ENCODE measurements around the gene PRRT1B.
"Not testable (repeated sequence)": the region's sequence is repeated elsewhere in the genome, so short reads cannot be mapped to it uniquely, and the experiment has no call there.

Gene PRRT1B

GRCh38 chr9:131523086-131523388 is 22.3 kb upstream of the PRRT1B start:
- no peak for DNase-seq

- DNase-seq: no peak
Measured at GRCh38 chr9:131523451-131524435, 21.6 kb upstream of the PRRT1B start.

GRCh38 chr9:131524665-131525315 is 20.5 kb upstream of the PRRT1B start:
- DNase-seq: no peak

- DNase-seq: no peak
Measured at GRCh38 chr9:131525643-131526565, 19.4 kb upstream of the PRRT1B start.

- no peak for DNase-seq
Measured at GRCh38 chr9:131528186-131528585, 17.1 kb upstream of the PRRT1B start.

- no peak for DNase-seq
Measured at GRCh38 chr9:131528886-131529505, 16.3 kb upstream of the PRRT1B start.

GRCh38 chr9:131529597-131530545 is 15.5 kb upstream of the PRRT1B start:
- DNase-seq: no peak

GRCh38 chr9:131530546-131530919 is 14.8 kb upstream of the PRRT1B start:
- no peak for DNase-seq

- DNase-seq: no peak
Measured at GRCh38 chr9:131530920-131531832, 14.1 kb upstream of the PRRT1B start, which contains the start of gene UCK1. TSS of gene UCK1 (minus strand) at chr9:131531263. CDS start at chr9:131531174, 89 bp downstream.

- peak; percentile 3 for DNase-seq
Measured at GRCh38 chr9:131534721-131535237, 10.5 kb upstream of the PRRT1B start.

- DNase-seq: no peak
Measured at GRCh38 chr9:131537946-131538345, 7.4 kb upstream of the PRRT1B start.

GRCh38 chr9:131539223-131539923 is 6.0 kb upstream of the PRRT1B start:
- DNase-seq: no peak

- DNase-seq: no peak
Measured at GRCh38 chr9:131543141-131543540, 2.2 kb upstream of the PRRT1B start.

GRCh38 chr9:131545786-131546335 is 538 bp downstream of the PRRT1B start:
- no peak for DNase-seq

- DNase-seq: no peak
Measured at GRCh38 chr9:131546336-131547084, 1.2 kb downstream of the PRRT1B start.

GRCh38 chr9:131549186-131549585 is 3.9 kb downstream of the PRRT1B start:
- not testable (repeated sequence) for DNase-seq

- DNase-seq: not testable (repeated sequence)
Measured at GRCh38 chr9:131550465-131550864, 5.1 kb downstream of the PRRT1B start.

GRCh38 chr9:131552030-131552429 is 6.7 kb downstream of the PRRT1B start:
- DNase-seq: no peak
